Cardiac muscle cell (in vitro differentiated cells and primary cell): ENCODE results near the gene MAGI3. TPM values are rescaled to one million over a fixed set of nuclear protein-coding genes. Genes with fewer than 3 reads are reported as not detected.
"Not testable (repeated sequence)": the region's sequence is repeated elsewhere in the genome, so short reads cannot be mapped to it uniquely, and the experiment has no call there.

Source experiments
- DNase-seq, 2 donors: peaks; one replicate each; pipeline versions ENCODE4 v3.0.0 to v3.0.0-alpha.2; 2010 to 2017; ENCODE audit warnings: low read depth in 1 of 2, low spot score in 1 of 2
- H3K27ac ChIP-seq: fragments of 200-600 bp; sonication (generic); 2 replicates; pipeline ENCODE4 v1.5.1; 2016
- H3K27me3 ChIP-seq: fragments of 200-600 bp; sonication (generic); 2 replicates; pipeline ENCODE4 v1.6.0; 2016; ENCODE audit warnings: control low read depth
- H3K36me3 ChIP-seq: fragments of 200-600 bp; sonication (generic); 2 replicates; pipeline ENCODE4 v1.5.1; 2016; ENCODE audit warnings: control low read depth
- H3K4me1 ChIP-seq: fragments of 200-600 bp; sonication (generic); 2 replicates; pipeline ENCODE4 v1.8.1; 2017; ENCODE audit warnings: low read depth, mild to moderate bottlenecking, mixed run types
- H3K4me3 ChIP-seq: fragments of 200-600 bp; sonication (generic); 2 replicates; pipeline ENCODE4 v1.5.1; 2016; ENCODE audit warnings: mild to moderate bottlenecking
- H3K9me3 ChIP-seq: fragments of 200-600 bp; sonication (generic); 2 replicates; pipeline ENCODE4 v1.5.1; 2017; ENCODE audit warnings: low read depth, mild to moderate bottlenecking, control low read depth
- CTCF ChIP-seq: IDR thresholded peaks from 2 replicates; pipeline ENCODE4 v1.5.1; 2012; ENCODE audit warnings: low read depth, mild to moderate bottlenecking, low read length
- polyA plus RNA-seq: library from polyadenylated mRNA; unstranded; fragments of >200 nt; fragmentation: Nextera tagmentation; extraction: Ambion mirVana; gene quantifications from 2 replicates; pipeline ENCODE4 v1.2.1, GENCODE V29; 2016
- total RNA-seq: library from RNA; depleted of rRNA; stranded (reverse); fragments of >200 nt; gene quantifications from 2 replicates; pipeline ENCODE4 v1.2.3, GENCODE V29; 2016

Gene MAGI3
- total and polyA plus RNA-seq, 2 experiments from 2014 or later: 7.3 to 20.6 TPM

GRCh38 chr1:113592230-113592629 is 201.9 kb downstream of the MAGI3 start:
- TF ChIP-seq CTCF: no peak
- H3K27me3 ChIP-seq: no peaks in the 10 kb centered on the region
- H3K4me3 ChIP-seq: no peak overlapping the region
- DNase-seq: no peak
- no peaks in the 10 kb centered on the region for H3K9me3 ChIP-seq
- peaks cover 7% of the 10 kb centered on the region for H3K36me3 ChIP-seq
- no peaks in the 10 kb centered on the region for H3K4me1 ChIP-seq
- H3K27ac ChIP-seq: no peak overlapping the region

- no peak for TF ChIP-seq CTCF
- DNase-seq: no peak
- peaks cover 7% of the 10 kb centered on the region for H3K36me3 ChIP-seq
These were observed 203.4 kb downstream of the MAGI3 start for GRCh38 chr1:113593550-113594297.

GRCh38 chr1:113604466-113604865 is 214.2 kb downstream of the MAGI3 start:
- H3K9me3 ChIP-seq, DNase-seq, H3K36me3 ChIP-seq, H3K4me1 ChIP-seq, H3K27ac ChIP-seq, H3K4me3 ChIP-seq, H3K27me3 ChIP-seq: not testable (repeated sequence)

More at GRCh38 chr1:113593550-113594297, 203.4 kb downstream of the MAGI3 start:
- Histone ChIP-seq H3K27ac (no peak overlapping the region), H3K4me1 (no peaks in the 10 kb centered on the region), H3K4me3 (no peak overlapping the region), H3K9me3 (no peaks in the 10 kb centered on the region), H3K27me3 (no peaks in the 10 kb centered on the region)

- Histone ChIP-seq H3K27ac (no peak overlapping the region), H3K27me3 (no peaks in the 10 kb centered on the region), H3K4me1 (no peaks in the 10 kb centered on the region), H3K9me3 (no peaks in the 10 kb centered on the region), H3K4me3 (no peak overlapping the region), H3K36me3 (no peaks in the 10 kb centered on the region)
- no peak for TF ChIP-seq CTCF
- DNase-seq: no peak
These were observed 214.8 kb downstream of the MAGI3 start for GRCh38 chr1:113605146-113605545.

GRCh38 chr1:113608399-113608798 is 218.1 kb downstream of the MAGI3 start:
- no peak for DNase-seq
- no peak overlapping the region for H3K4me3 ChIP-seq
- H3K4me1 ChIP-seq: no peaks in the 10 kb centered on the region
- H3K27me3 ChIP-seq: no peaks in the 10 kb centered on the region
- TF ChIP-seq CTCF: no peak
- H3K27ac ChIP-seq: no peak overlapping the region
- H3K9me3 ChIP-seq: no peaks in the 10 kb centered on the region
- H3K36me3 ChIP-seq: no peaks in the 10 kb centered on the region

- Histone ChIP-seq H3K4me1 (peaks cover 10% of the 10 kb centered on the region), H3K4me3 (no peak overlapping the region), H3K9me3 (no peaks in the 10 kb centered on the region), H3K36me3 (no peaks in the 10 kb centered on the region), H3K27ac (no peak overlapping the region), H3K27me3 (no peaks in the 10 kb centered on the region)
- no peak for DNase-seq
- TF ChIP-seq CTCF: no peak
These were observed 220.1 kb downstream of the MAGI3 start for GRCh38 chr1:113610372-113610771.
